ENCODE measurements around the gene ZNF407. TPM values are rescaled to one million over a fixed set of nuclear protein-coding genes. Genes with fewer than 3 reads are reported as not detected.

Gene ZNF407
- total and polyA plus RNA-seq, 12 donors: 2.5 to 20.2 (median 8.4) TPM

DNA sequence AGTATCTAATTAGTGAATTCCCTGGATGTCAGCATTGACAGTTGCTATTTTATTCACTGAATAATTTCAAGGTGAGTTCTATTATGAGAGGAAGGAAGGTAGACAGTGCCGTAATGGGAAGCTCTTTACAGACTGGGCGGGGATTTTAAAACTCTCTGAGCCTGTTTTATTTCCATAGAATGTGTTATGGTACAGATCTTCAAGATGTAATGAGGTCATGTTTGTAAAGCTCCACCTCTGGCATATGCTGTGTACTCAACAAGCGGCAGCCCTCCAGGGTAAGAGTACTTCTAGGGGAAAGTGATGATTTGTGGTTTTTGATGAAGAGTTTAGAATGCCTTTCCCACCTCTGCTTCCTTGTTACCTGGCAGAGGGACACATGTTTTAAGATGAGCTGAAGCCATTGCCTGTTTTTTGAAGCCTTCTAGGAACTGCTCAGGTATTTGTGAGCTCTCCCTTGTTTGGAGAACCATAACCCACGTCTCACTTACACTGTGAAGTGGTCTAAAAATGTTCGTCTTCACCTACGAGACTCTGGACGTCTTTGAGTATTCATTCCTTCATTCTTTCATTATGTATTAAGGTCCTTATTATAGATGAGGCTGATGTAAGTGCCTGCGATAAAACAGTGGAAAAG, 360.0 kb downstream of the ZNF407 start:
- intact Hi-C loops (cut with DNase I): no loop called here
- WGBS, 4 donors: 95 to 96% (median 95%) methylated on average over 8 of the region's 8 CpGs
- no peaks in the 10 kb centered on the region for H3K36me3 ChIP-seq (replicated peaks in 1 of 2)

DNA sequence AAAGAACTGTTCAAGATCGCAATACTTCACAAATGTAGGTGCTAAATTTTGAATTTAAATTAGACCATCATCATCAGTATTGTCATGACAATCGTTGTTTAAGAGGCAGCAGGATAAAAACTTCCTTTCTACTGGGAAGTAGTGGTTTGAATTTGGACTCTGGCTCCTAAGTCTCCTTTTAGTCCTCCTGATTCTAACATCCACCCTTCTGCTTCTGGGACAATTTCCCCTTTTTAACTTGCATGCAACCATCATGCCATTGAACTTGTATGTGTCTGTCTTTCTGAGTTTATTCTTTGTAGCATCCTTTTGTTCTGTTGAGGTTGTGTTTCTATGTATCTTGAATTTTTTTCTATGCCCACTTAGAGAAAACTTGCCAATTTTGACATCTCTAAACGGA, 361.5 kb downstream of the ZNF407 start:
- TF ChIP-seq POLR2A (IDR thresholded peaks at IDR 0.05): no peak
- TF ChIP-seq, protein P1, sequence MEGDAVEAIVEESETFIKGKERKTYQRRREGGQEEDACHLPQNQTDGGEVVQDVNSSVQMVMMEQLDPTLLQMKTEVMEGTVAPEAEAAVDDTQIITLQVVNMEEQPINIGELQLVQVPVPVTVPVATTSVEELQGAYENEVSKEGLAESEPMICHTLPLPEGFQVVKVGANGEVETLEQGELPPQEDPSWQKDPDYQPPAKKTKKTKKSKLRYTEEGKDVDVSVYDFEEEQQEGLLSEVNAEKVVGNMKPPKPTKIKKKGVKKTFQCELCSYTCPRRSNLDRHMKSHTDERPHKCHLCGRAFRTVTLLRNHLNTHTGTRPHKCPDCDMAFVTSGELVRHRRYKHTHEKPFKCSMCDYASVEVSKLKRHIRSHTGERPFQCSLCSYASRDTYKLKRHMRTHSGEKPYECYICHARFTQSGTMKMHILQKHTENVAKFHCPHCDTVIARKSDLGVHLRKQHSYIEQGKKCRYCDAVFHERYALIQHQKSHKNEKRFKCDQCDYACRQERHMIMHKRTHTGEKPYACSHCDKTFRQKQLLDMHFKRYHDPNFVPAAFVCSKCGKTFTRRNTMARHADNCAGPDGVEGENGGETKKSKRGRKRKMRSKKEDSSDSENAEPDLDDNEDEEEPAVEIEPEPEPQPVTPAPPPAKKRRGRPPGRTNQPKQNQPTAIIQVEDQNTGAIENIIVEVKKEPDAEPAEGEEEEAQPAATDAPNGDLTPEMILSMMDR (IDR thresholded peaks at IDR 0.05): no peak
- Histone ChIP-seq H3K27me3 (no peaks in the 10 kb centered on the region), H3K36me3 (replicated peaks in 1 of 2) (no peaks in the 10 kb centered on the region), H3K27ac (no peak overlapping the region), H3K4me3 (no peak overlapping the region), H3K4me1 (replicated peaks in 1 of 2) (no peaks in the 10 kb centered on the region), H3K9me3 (replicated peaks in 1 of 3) (no peaks in the 10 kb centered on the region)
- no peak for DNase-seq
- intact Hi-C loops (cut with DNase I): no loop called here
- WGBS, 4 donors: 86 to 93% (median 92%) methylated on average over 3 of the region's 3 CpGs

More for the DNA sequence above, 360.0 kb downstream of the ZNF407 start:
- Histone ChIP-seq H3K4me3 (no peak overlapping the region), H3K27me3 (no peaks in the 10 kb centered on the region), H3K27ac (no peak overlapping the region), H3K9me3 (replicated peaks in 1 of 3) (no peaks in the 10 kb centered on the region), H3K4me1 (replicated peaks in 1 of 2) (no peaks in the 10 kb centered on the region)
- DNase-seq: no peak
- no peak for TF ChIP-seq POLR2A (IDR thresholded peaks at IDR 0.05)
- TF ChIP-seq, protein P1 (IDR thresholded peaks at IDR 0.05): no peak

DNA sequence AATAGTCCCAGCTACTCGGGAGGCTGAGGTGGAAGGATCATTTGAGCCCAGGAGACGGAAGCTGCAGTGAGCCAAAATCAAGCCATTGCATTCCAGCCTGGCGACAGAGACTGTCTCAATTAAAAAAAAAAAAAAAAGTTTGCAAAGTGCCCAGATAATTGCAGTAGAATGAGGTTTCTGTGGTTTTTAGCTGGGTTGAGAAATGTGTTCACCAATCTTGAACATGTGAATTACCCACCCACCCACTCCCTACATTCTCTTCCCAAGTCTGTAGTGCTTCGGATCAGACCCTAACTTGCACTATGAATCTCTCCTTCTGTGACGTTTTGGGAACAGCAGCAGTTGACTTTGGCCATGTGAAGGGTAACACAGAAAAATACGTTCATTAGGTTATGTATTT, 363.9 kb downstream of the ZNF407 start:
- TF ChIP-seq, protein P1 (IDR thresholded peaks at IDR 0.05): no peak
- no peak for DNase-seq
- Histone ChIP-seq H3K27me3 (no peaks in the 10 kb centered on the region), H3K4me3 (no peak overlapping the region), H3K9me3 (replicated peaks in 1 of 3) (no peaks in the 10 kb centered on the region), H3K4me1 (replicated peaks in 1 of 2) (no peaks in the 10 kb centered on the region), H3K36me3 (replicated peaks in 1 of 2) (no peaks in the 10 kb centered on the region), H3K27ac (no peak overlapping the region)
- WGBS, 4 donors: 86 to 89% (median 87%) methylated on average over 6 of the region's 6 CpGs
- intact Hi-C loops (cut with DNase I): no loop called here

DNA sequence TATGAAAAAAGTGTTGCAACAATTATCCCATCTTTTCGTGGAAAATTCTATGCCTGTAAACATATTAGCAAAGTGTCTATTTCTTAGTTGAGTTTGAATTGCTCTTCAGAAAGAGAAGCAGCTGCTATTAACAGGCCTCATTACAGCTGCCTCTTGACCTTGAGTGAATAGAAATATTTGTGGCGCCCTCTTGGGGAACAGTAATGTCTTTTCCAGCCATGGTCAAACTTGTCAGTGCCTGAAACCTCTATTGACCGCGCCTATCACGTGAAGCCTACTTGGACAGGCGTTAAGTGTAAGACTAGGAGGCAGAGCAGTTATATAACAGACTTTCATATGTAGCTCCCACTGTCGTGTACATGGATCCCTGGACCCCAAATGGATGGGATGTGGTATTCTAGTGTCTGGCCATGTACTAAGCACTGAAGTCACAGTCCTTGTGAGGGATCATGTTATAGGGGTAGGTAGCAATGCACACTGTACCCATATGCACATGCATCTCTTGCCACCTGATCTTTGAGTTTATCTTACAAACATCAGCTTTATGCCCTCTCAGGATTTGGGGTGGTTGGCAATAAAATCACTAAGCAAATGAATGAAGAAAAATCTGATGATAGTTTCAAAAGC, 366.3 kb downstream of the ZNF407 start:
- WGBS, 4 donors: 66 to 68% (median 68%) methylated on average over 7 of the region's 7 CpGs
- intact Hi-C loops (cut with DNase I): no loop called here
- H3K27ac ChIP-seq: no peak overlapping the region
- no peaks in the 10 kb centered on the region for H3K27me3 ChIP-seq
- H3K4me1 ChIP-seq (replicated peaks in 1 of 2): no peaks in the 10 kb centered on the region
- no peaks in the 10 kb centered on the region for H3K9me3 ChIP-seq (replicated peaks in 1 of 3)
- peak in 5 of 7 donors; percentile 15 to 58 (median 30) for DNase-seq
- no peak overlapping the region for H3K4me3 ChIP-seq
- TF ChIP-seq POLR2A (IDR thresholded peaks at IDR 0.05): no peak
- TF ChIP-seq, protein P1 (IDR thresholded peaks at IDR 0.05): peak in 3 of 6 experiments; percentile 17 to 36 (median 36)
- H3K36me3 ChIP-seq (replicated peaks in 1 of 2): no peaks in the 10 kb centered on the region

Data from adrenal gland (tissue), 12 donors.